ENCODE measurements around the gene DAW1.
"Not testable (repeated sequence)": the region's sequence is repeated elsewhere in the genome, so short reads cannot be mapped to it uniquely, and the experiment has no call there.

DAW1 gene

DNA sequence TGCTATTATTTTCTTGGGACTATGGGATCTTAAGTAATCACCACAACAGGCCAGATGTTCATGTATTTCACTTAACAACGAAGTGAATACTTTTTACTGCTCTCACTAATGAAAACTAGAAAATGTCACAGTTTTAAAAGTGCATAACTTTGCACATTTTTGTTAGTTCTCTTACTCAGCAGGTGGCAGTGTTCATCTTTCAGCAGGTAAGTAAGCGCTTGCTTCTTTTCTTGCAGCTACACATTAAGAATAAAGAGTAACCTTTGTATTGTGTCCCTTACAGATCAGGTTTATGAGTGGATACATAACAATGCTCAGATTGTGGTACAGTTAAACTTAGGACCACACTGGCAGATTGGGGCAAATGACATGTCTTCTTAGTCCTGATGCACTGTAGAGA lies 61.0 kb downstream of the DAW1 start:
- Histone ChIP-seq H3K27ac (ENCODE audit: low read length) (no peak overlapping the region), H3K27me3 (ENCODE audit: control insufficient read depth, insufficient read depth, low read length) (no peaks in the 10 kb centered on the region), H3K9me3 (ENCODE audit: control insufficient read depth, low read depth, low read length) (peaks cover 2% of the 10 kb centered on the region)

GRCh38 chr2:227933884-227934283 lies 62.5 kb downstream of the DAW1 start:
- Histone ChIP-seq H3K36me3 (ENCODE audit: control insufficient read depth, low read depth, low read length) (no peaks in the 10 kb centered on the region), H3K9ac (ENCODE audit: low read length) (no peak overlapping the region), H3K4me1 (ENCODE audit: control insufficient read depth, low read depth, low read length) (no peaks in the 10 kb centered on the region), H3K27ac (ENCODE audit: low read length) (no peak overlapping the region), H3K4me3 (ENCODE audit: low read length) (no peak overlapping the region), H3K9me3 (ENCODE audit: control insufficient read depth, low read depth, low read length) (no peaks in the 10 kb centered on the region), H3K27me3 (ENCODE audit: control insufficient read depth, insufficient read depth, low read length) (no peaks in the 10 kb centered on the region)

More for the DNA sequence above, 61.0 kb downstream of the DAW1 start:
- Histone ChIP-seq H3K36me3 (ENCODE audit: control insufficient read depth, low read depth, low read length) (no peaks in the 10 kb centered on the region), H3K9ac (ENCODE audit: low read length) (no peak overlapping the region), H3K4me3 (ENCODE audit: low read length) (no peak overlapping the region), H3K4me1 (ENCODE audit: control insufficient read depth, low read depth, low read length) (no peaks in the 10 kb centered on the region)

DNA sequence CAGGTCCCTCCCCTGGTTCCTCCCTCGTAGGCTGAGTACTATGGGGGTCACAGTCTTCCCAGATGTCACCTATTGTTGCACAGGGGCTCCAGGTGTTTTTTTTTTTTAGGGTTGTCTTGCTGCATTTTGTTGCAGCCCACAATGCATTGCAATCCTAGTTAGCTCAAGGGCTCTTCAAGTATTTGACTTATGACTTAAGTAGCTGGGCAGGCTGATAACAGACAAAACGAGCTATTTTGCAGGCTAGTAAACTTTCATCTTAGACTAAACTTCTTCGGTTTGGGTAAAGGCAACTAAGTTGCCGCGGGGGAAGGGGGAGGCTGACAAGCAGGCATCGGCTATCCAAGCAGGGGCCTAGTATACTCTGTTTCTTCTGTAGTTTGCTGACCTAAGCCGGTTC lies 64.8 kb downstream of the DAW1 start:
- H3K9me3 ChIP-seq (ENCODE audit: control insufficient read depth, low read depth, low read length); H3K9ac ChIP-seq (ENCODE audit: low read length); H3K4me3 ChIP-seq (ENCODE audit: low read length); H3K36me3 ChIP-seq (ENCODE audit: control insufficient read depth, low read depth, low read length); H3K27ac ChIP-seq (ENCODE audit: low read length); H3K27me3 ChIP-seq (ENCODE audit: control insufficient read depth, insufficient read depth, low read length); H3K4me1 ChIP-seq (ENCODE audit: control insufficient read depth, low read depth, low read length): not testable (repeated sequence)

DNA sequence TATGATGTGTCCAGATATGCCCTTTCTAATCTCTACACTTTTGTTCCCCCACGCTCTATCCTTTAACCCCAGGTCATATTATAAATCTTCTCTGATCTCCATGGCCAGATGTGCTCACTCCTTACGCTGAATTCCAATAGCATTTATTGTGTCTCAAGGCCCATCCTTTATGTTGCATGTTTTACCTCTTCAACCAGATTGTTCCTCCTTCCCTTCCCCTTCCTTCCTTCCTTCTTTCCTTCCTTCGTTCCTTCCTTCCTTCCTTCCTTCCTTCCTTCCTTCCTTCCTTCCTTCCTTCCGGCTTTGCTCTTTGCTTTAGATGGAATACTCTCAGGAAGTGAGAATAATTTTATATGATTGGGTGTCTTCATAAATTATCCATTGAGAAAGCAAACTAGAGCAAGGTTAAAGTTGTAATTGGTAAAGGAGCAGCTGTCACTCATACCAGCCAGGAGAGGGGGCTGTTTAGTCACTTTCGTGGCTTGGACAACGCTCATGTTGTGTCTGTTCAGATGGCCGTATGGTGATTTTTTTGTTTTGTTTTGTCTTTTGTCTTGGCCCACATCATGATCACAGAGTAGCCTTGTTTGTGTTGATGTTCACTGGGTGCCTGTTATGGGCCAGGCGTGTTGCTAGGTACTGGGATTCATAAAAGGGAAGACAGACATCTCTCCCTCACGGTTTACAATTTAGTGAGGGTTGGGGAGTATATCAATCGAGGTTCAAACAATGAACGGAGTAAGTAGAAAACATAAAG lies 68.0 kb downstream of the DAW1 start:
- Histone ChIP-seq H3K9me3 (ENCODE audit: control insufficient read depth, low read depth, low read length) (no peaks in the 10 kb centered on the region), H3K27me3 (ENCODE audit: control insufficient read depth, insufficient read depth, low read length) (no peaks in the 10 kb centered on the region), H3K27ac (ENCODE audit: low read length) (no peak overlapping the region), H3K4me3 (ENCODE audit: low read length) (no peak overlapping the region), H3K36me3 (ENCODE audit: control insufficient read depth, low read depth, low read length) (no peaks in the 10 kb centered on the region), H3K9ac (ENCODE audit: low read length) (no peak overlapping the region), H3K4me1 (ENCODE audit: control insufficient read depth, low read depth, low read length) (no peaks in the 10 kb centered on the region)

DNA sequence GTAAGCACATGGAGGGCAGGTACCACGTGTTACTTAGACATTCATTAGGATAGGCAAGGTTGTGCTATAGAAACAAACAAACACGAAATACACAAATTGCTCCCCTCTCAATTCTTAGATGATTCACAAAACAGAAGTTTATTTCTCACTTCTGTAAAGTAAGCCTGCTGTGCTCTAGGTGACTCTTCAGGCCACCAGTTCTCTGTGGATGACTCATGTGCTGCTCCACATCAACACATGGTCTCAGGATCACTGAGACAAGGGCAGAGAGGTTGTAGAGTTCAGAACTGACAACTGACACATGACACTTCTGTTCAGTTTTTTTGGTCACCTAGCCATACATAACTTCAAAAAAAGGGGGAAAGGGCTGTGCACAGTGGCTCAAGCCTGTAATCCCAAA lies 70.6 kb downstream of the DAW1 start:
- Histone ChIP-seq H3K9me3 (ENCODE audit: control insufficient read depth, low read depth, low read length) (no peaks in the 10 kb centered on the region), H3K9ac (ENCODE audit: low read length) (no peak overlapping the region), H3K36me3 (ENCODE audit: control insufficient read depth, low read depth, low read length) (no peaks in the 10 kb centered on the region), H3K27ac (ENCODE audit: low read length) (no peak overlapping the region), H3K4me1 (ENCODE audit: control insufficient read depth, low read depth, low read length) (no peaks in the 10 kb centered on the region), H3K27me3 (ENCODE audit: control insufficient read depth, insufficient read depth, low read length) (no peaks in the 10 kb centered on the region), H3K4me3 (ENCODE audit: low read length) (no peak overlapping the region)

GRCh38 chr2:227942965-227943364 lies 71.5 kb downstream of the DAW1 start:
- Histone ChIP-seq H3K4me1 (ENCODE audit: control insufficient read depth, low read depth, low read length) (no peaks in the 10 kb centered on the region), H3K27me3 (ENCODE audit: control insufficient read depth, insufficient read depth, low read length) (no peaks in the 10 kb centered on the region), H3K36me3 (ENCODE audit: control insufficient read depth, low read depth, low read length) (no peaks in the 10 kb centered on the region), H3K4me3 (ENCODE audit: low read length) (no peak overlapping the region), H3K9ac (ENCODE audit: low read length) (no peak overlapping the region), H3K27ac (ENCODE audit: low read length) (no peak overlapping the region), H3K9me3 (ENCODE audit: control insufficient read depth, low read depth, low read length) (no peaks in the 10 kb centered on the region)

GRCh38 chr2:227960317-227960716 lies 88.9 kb downstream of the DAW1 start:
- Histone ChIP-seq H3K36me3 (ENCODE audit: control insufficient read depth, low read depth, low read length) (no peaks in the 10 kb centered on the region), H3K27me3 (ENCODE audit: control insufficient read depth, insufficient read depth, low read length) (no peaks in the 10 kb centered on the region), H3K27ac (ENCODE audit: low read length) (no peak overlapping the region), H3K4me1 (ENCODE audit: control insufficient read depth, low read depth, low read length) (no peaks in the 10 kb centered on the region), H3K4me3 (ENCODE audit: low read length) (no peak overlapping the region), H3K9ac (ENCODE audit: low read length) (no peak overlapping the region), H3K9me3 (ENCODE audit: control insufficient read depth, low read depth, low read length) (no peaks in the 10 kb centered on the region)

DNA sequence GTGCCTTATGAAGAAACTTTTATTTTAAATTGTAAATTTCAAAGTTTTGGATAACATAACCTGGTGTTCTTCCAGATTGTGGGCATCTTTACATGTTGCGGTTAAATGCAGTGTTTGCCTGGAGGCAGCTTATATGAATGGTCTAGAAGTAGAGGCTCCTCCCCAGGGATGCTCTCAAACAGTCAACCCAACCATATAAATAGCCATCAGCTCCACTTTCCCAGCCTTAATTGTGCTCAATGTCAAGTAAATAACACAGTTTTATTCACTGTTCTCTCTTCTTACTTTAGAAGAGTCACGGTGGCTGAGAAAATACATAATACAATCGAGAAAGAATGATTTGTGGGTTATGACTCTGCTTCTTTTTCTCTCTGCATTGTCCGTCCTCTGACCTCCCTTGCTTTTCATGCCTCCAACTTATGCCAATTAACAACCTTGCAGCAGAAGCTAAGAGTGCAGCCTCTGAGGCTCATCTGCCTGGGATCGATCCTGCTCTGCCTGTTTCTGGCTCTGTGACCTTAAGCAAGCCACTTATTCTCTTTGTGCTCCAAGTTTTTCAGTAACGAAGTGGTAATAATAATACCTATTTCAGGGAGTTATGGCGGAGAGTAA lies 100.3 kb downstream of the DAW1 start:
- no peaks in the 10 kb centered on the region for H3K4me1 ChIP-seq (ENCODE audit: control insufficient read depth, low read depth, low read length)
- H3K36me3 ChIP-seq (ENCODE audit: control insufficient read depth, low read depth, low read length): no peaks in the 10 kb centered on the region
- no peaks in the 10 kb centered on the region for H3K27me3 ChIP-seq (ENCODE audit: control insufficient read depth, insufficient read depth, low read length)
- no peaks in the 10 kb centered on the region for H3K9me3 ChIP-seq (ENCODE audit: control insufficient read depth, low read depth, low read length)
- no peak overlapping the region for H3K9ac ChIP-seq (ENCODE audit: low read length)
- no peak overlapping the region for H3K27ac ChIP-seq (ENCODE audit: low read length)
- no peak overlapping the region for H3K4me3 ChIP-seq (ENCODE audit: low read length)

- H3K4me3 ChIP-seq (ENCODE audit: low read length): no peak overlapping the region
- no peak overlapping the region for H3K27ac ChIP-seq (ENCODE audit: low read length)
- H3K36me3 ChIP-seq (ENCODE audit: control insufficient read depth, low read depth, low read length): no peaks in the 10 kb centered on the region
- no peak overlapping the region for H3K9ac ChIP-seq (ENCODE audit: low read length)
- H3K4me1 ChIP-seq (ENCODE audit: control insufficient read depth, low read depth, low read length): no peaks in the 10 kb centered on the region
- no peaks in the 10 kb centered on the region for H3K9me3 ChIP-seq (ENCODE audit: control insufficient read depth, low read depth, low read length)
- no peaks in the 10 kb centered on the region for H3K27me3 ChIP-seq (ENCODE audit: control insufficient read depth, insufficient read depth, low read length)
Measured at GRCh38 chr2:227973241-227973640, 101.8 kb downstream of the DAW1 start.
